K562 (cell line): ENCODE data around the gene PTGER2.

Source experiments
- KAT8 ChIP-seq: fragments of 450-650 bp; IDR thresholded peaks from 2 replicates; pipeline ENCODE4 v1.6.1; 2016; ENCODE audit warnings: low read depth, mild to moderate bottlenecking
- KHSRP ChIP-seq: fragments of 450-650 bp; IDR thresholded peaks from 2 replicates; pipeline ENCODE4 v1.6.1; 2017
- MED1 ChIP-seq: sonication (generic); formaldehyde crosslinking; IDR thresholded peaks from 2 replicates; pipeline ENCODE4 v1.8.1; 2023; ENCODE audit warnings: missing genetic modification reagents, borderline replicate concordance
- NCOA1 ChIP-seq: fragments of 450-650 bp; IDR thresholded peaks from 2 replicates; pipeline ENCODE4 v1.6.1; 2016; ENCODE audit warnings: low read depth

GRCh38 chr14:52352061-52352491 is 38.0 kb downstream of the PTGER2 start:
- TF ChIP-seq KAT8 (no peak), KHSRP (no peak), MED1 (CRISPR knock-in tag) (no peak), NCOA1 (no peak)
